Ascending aorta (tissue), 2 donors: ENCODE measurements around the gene CCL23. TPM values are rescaled to one million over a fixed set of nuclear protein-coding genes. Genes with fewer than 3 reads are reported as not detected.

Experiments used
- DNase-seq, 2 donors: peaks; one replicate each; pipeline ENCODE4 v3.0.0-alpha.2; 2019; ENCODE audit warnings: low spot score in 2 of 2
- H3K27ac ChIP-seq, 2 donors: fragments of 200-600 bp; sonication (generic); one replicate each; pipeline ENCODE4 v1.5.1; 2016 to 2017; ENCODE audit warnings: mild to moderate bottlenecking in 1 of 2
- H3K27me3 ChIP-seq: fragments of 200-600 bp; sonication (generic); one replicate; pipeline ENCODE4 v1.5.1; 2017
- H3K36me3 ChIP-seq, 2 donors: fragments of 200-600 bp; sonication (generic); one replicate each; pipeline ENCODE4 v1.5.1; 2016
- H3K4me1 ChIP-seq, 2 donors: fragments of 200-600 bp; sonication (generic); one replicate each; pipeline ENCODE4 v1.5.1; 2016 to 2017; ENCODE audit warnings: mild to moderate bottlenecking in 1 of 2
- H3K4me3 ChIP-seq, 2 donors: fragments of 200-600 bp; sonication (generic); one replicate each; pipeline ENCODE4 v1.5.1; 2016 to 2017; ENCODE audit warnings: mild to moderate bottlenecking in 1 of 2
- H3K9me3 ChIP-seq, 2 donors: fragments of 200-600 bp; sonication (generic); one replicate each; pipeline ENCODE4 v1.5.1; 2016
- intact Hi-C: fragments of 100-400 bp; cut with DNase I; formaldehyde crosslinking; loops from one replicate; pipeline ENCODE4 v1.15.1; 2023
- total RNA-seq: library from RNA; depleted of rRNA; stranded (reverse); fragments of >200 nt; gene quantifications from one replicate; pipeline ENCODE4 v1.1.0, GENCODE V29; 2016
- TF ChIP-seq, protein P1 (sequence below), 3 experiments: fragments of 200-600 bp in 2 of 3; fragments of 450-650 bp in 1 of 3; sonication (generic) in 2 of 3; IDR thresholded peaks; one replicate each; pipeline ENCODE4 v1.5.1; 2016 to 2019; ENCODE audit warnings: antibody characterized with exemption in 3 of 3, mild to moderate bottlenecking in 1 of 3, moderate library complexity in 1 of 3

CCL23 gene
- total RNA-seq, 1 donor from 2014 or later = 29.7 TPM

DNA sequence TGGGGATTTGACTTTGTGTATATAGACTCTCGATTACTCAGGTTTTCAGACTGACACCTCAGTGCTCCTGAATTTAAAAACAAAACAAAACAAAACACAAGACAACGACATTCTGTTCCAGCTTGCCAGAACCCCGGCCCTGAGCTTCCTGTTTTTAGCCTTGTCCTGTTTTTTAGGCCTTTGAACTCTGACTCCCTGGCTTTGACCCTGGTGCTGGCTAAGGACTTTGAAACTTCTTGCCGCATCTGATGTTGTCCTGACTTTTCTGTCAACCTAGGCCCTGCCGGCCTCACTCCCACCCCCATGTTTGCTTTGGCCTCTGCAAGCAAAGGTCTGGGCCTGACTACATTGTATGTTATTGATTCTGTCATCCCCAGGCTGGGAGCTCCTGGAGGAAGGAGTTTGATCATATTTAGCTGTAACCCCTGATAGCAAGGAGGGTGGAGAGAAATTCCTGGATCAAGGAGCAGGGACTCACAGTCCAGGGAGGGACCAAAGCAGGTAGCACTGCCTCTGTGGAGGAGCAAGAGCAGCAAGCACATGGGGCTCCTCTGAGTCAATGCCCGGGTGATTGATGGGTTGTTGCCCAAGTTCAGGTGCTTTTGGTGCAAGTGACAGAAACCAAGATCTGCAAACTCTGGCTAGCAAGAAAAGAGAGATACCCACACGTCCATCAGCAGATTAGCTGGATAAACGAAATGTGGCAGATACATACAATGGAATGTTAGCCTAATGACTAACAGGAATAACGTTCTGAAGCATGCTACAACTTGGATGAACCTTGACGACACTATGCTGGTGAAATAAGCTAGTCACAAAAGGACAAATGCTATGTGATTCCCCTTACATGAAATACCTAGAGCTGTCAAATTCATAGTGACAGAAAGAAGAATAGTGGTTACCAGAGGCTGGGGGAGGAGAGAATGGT, 44.2 kb downstream of the CCL23 start:
- H3K27ac ChIP-seq = no peak overlapping the region
- TF ChIP-seq, protein P1, sequence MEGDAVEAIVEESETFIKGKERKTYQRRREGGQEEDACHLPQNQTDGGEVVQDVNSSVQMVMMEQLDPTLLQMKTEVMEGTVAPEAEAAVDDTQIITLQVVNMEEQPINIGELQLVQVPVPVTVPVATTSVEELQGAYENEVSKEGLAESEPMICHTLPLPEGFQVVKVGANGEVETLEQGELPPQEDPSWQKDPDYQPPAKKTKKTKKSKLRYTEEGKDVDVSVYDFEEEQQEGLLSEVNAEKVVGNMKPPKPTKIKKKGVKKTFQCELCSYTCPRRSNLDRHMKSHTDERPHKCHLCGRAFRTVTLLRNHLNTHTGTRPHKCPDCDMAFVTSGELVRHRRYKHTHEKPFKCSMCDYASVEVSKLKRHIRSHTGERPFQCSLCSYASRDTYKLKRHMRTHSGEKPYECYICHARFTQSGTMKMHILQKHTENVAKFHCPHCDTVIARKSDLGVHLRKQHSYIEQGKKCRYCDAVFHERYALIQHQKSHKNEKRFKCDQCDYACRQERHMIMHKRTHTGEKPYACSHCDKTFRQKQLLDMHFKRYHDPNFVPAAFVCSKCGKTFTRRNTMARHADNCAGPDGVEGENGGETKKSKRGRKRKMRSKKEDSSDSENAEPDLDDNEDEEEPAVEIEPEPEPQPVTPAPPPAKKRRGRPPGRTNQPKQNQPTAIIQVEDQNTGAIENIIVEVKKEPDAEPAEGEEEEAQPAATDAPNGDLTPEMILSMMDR (IDR thresholded peaks at IDR 0.05) = no peak
- no peaks in the 10 kb centered on the region for H3K36me3 ChIP-seq
- H3K4me1 ChIP-seq = no peaks in the 10 kb centered on the region
- H3K4me3 ChIP-seq = no peak overlapping the region
- DNase-seq = no peak
- H3K27me3 ChIP-seq = no peaks in the 10 kb centered on the region
- intact Hi-C loops = loop anchor here (10.0 kb wide), 1 partner anchor 171 kb away; no protein-coding TSS in a partner anchor
- H3K9me3 ChIP-seq = no peaks in the 10 kb centered on the region

DNA sequence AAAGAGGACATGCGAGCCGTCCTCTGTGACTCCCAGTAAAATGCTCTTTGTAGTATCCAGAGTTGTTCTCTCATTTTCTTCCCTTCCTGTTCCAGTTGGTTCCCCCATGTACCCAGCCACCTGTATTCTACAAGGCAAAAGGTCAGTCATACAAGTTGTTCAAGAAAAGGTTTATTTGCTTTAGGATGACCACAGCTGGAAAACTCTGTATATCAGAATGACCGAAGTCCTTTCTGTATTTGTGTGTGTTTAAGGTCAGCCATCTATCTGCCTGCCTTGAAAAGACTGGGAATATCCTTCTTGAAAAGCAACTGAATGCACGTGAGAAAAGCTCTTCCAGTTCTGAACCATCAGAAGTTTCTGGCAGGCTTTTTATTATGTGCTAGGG, 44.8 kb downstream of the CCL23 start:
- Histone ChIP-seq H3K4me1 (no peaks in the 10 kb centered on the region), H3K27ac (no peak overlapping the region), H3K9me3 (no peaks in the 10 kb centered on the region), H3K36me3 (no peaks in the 10 kb centered on the region), H3K4me3 (no peak overlapping the region), H3K27me3 (no peaks in the 10 kb centered on the region)
- no peak for DNase-seq
- TF ChIP-seq, protein P1 (IDR thresholded peaks at IDR 0.05) = no peak
- intact Hi-C loops = loop anchor here (10.0 kb wide), 1 partner anchor 172 kb away; no protein-coding TSS in a partner anchor

DNA sequence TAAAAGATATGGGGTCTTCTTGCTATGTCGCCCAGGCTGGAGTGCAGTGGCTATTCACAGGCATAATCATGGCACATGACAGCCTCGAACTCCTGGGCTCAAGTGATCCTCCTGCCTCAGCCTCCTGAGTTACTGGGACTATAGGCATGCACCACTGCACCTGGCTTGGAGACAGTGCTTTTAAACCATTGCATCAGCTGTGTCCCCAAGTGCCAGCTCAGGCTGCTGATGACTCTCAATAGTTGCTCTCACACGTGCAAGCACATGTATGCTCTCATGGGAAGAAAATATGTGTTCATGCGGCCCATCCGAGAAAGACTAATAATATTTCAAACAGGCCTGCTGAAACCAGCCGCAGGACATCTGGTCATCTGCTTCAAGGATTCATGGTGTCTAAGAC, 45.2 kb downstream of the CCL23 start:
- intact Hi-C loops = loop anchor here (10.0 kb wide), 1 partner anchor 172 kb away; no protein-coding TSS in a partner anchor
- TF ChIP-seq, protein P1 (IDR thresholded peaks at IDR 0.05) = no peak
- H3K9me3 ChIP-seq = no peaks in the 10 kb centered on the region
- H3K36me3 ChIP-seq = no peaks in the 10 kb centered on the region
- no peak overlapping the region for H3K27ac ChIP-seq
- H3K27me3 ChIP-seq = no peaks in the 10 kb centered on the region
- H3K4me1 ChIP-seq = no peaks in the 10 kb centered on the region
- DNase-seq = no peak
- no peak overlapping the region for H3K4me3 ChIP-seq

DNA sequence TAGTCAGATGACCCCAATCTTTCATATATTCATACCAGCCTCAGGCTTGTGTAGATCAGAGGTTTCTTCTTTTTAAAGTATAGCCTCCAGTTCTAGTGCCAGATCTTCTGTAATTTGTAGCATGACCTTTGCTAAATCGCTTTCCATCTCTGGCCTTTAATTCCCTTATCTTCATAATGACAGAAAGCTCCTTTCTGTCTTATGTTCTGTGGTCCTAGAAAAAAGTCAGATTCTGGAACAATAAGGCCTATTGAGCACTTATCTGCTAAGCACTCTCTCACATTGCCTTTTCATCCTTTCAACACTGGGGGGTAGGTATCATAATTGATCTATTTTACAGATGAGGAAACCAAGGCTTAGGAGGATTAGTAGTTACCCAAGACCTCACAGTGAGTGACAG, 45.7 kb downstream of the CCL23 start:
- no peaks in the 10 kb centered on the region for H3K36me3 ChIP-seq
- H3K4me1 ChIP-seq = no peaks in the 10 kb centered on the region
- no peak overlapping the region for H3K4me3 ChIP-seq
- no peaks in the 10 kb centered on the region for H3K9me3 ChIP-seq
- intact Hi-C loops = loop anchor here (10.0 kb wide), 1 partner anchor 173 kb away; no protein-coding TSS in a partner anchor
- H3K27ac ChIP-seq = no peak overlapping the region
- no peaks in the 10 kb centered on the region for H3K27me3 ChIP-seq
- DNase-seq = no peak
- TF ChIP-seq, protein P1 (IDR thresholded peaks at IDR 0.05) = no peak

DNA sequence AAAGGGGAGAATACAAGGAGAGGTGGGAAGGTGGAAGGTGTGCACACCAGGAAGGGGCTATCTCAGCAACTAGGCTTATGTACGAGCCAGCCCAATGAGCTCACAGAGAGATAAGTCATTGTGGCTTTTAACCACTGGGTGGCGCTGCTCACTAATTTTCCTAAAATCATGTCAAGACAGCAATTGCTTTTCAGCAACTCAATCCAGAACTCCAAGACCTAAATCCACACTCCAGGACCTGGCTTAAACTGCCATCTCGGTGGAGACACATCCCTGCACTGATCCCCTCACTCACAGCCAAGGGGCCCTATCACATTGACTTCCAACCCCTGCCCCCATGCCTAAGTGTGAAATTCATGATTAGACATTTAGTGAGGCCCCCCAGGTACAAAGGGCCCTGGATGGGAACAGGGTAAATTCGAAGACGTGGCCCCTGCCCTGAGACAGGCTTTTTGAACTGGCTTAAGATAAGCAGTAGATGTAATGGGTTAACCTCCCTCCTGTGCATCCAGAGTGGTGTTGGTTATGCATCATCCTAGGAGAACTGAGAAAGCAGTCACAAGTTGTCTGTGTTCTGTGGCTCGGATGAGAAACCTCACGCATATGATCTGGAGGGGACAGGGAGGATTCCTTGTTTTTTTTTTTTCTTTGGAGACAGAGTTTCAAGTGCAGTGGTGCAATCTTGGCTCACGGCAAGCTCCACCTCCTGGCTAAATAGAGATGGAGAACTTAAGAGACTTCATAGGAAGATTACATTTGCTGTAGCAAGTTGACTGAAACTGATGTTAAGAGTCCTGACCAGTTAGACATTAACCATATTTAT, 48.0 kb downstream of the CCL23 start:
- no peak overlapping the region for H3K4me3 ChIP-seq
- H3K9me3 ChIP-seq = no peaks in the 10 kb centered on the region
- no peaks in the 10 kb centered on the region for H3K27me3 ChIP-seq
- intact Hi-C loops = loop anchor here (1.0 to 10.0 kb wide), 2 partner anchors 175 to 514 kb away; no protein-coding TSS in a partner anchor
- H3K27ac ChIP-seq = no peak overlapping the region
- H3K4me1 ChIP-seq = no peaks in the 10 kb centered on the region
- peak in 1 of 2 donors; percentile 84 for DNase-seq
- TF ChIP-seq, protein P1 (IDR thresholded peaks at IDR 0.05) = peak; percentile 49 to 59 (median 51)
- H3K36me3 ChIP-seq = no peaks in the 10 kb centered on the region
